Endothelial cell of umbilical vein (primary cell): ENCODE results near the gene SNPH. TPM values are rescaled to one million over a fixed set of nuclear protein-coding genes. Genes with fewer than 3 reads are reported as not detected.

Experiments used
- BruUV-seq: library from RNA; stranded (reverse); fragments of 400-500 nt; replicated peaks from 2 replicates; lab custom pipeline; 2021; lab: Mats Ljungman, UMichigan
- CTCF ChIA-PET: fragments of 300-600, 350-600 bp; sonication (Branson Sonifier 250); formaldehyde crosslinking; loops from one replicate; lab custom pipeline; 2021; ENCODE audit warnings: antibody characterized with exemption, inconsistent platforms; lab: Charles Lee
- POLR2A ChIA-PET: fragments of 300-600, 350-600 bp; sonication (Branson Sonifier 250); formaldehyde crosslinking; loops from one replicate; lab custom pipeline; 2021; ENCODE audit warnings: antibody characterized with exemption, inconsistent platforms; lab: Charles Lee
- DNase-seq: peaks from one replicate; pipeline ENCODE4 v3.0.0-alpha.2; 2011; ENCODE audit warnings: low read depth, low spot score
- FAIRE-seq: peaks from 2 replicates; lab custom pipeline; 2011; peaks lifted over from hg19 to GRCh38; lab: Jason Lieb, UNC
- H2AFZ ChIP-seq: 2 replicates; pipeline ENCODE4 v1.6.0; 2012; ENCODE audit warnings: low read depth, low read length, control low read depth, inconsistent platforms
- H3K27ac ChIP-seq: 2 replicates; pipeline ENCODE4 v1.5.1; 2011; ENCODE audit warnings: low read depth, mild to moderate bottlenecking, control low read depth, low read length, moderate library complexity; ENCODE audit not compliant: insufficient read depth
- H3K27me3 ChIP-seq, 2 experiments: 2 replicates each; pipeline versions ENCODE4 v1.6.0 to v1.6.1; 2011; ENCODE audit warnings: low read length in 2 of 2, mixed read lengths in 1 of 2; ENCODE audit not compliant: control insufficient read depth in 2 of 2, insufficient read depth in 2 of 2
- H3K36me3 ChIP-seq, 2 experiments: 2 replicates in 1 of 2; 3 replicates in 1 of 2; pipeline ENCODE4 v1.5.1; 2011; ENCODE audit warnings: low read length in 2 of 2, mild to moderate bottlenecking in 1 of 2, moderate library complexity in 1 of 2; ENCODE audit not compliant: control insufficient read depth in 2 of 2, insufficient read depth in 2 of 2; ENCODE audit errors: extremely low read depth in 1 of 2
- H3K4me1 ChIP-seq: 3 replicates; pipeline ENCODE4 v1.5.1; 2011; ENCODE audit warnings: mild to moderate bottlenecking, low read length; ENCODE audit not compliant: control insufficient read depth, insufficient read depth; ENCODE audit errors: extremely low read depth
- H3K4me2 ChIP-seq: 2 replicates; pipeline ENCODE4 v1.6.1; 2011; ENCODE audit warnings: low read length, control low read depth, mixed read lengths; ENCODE audit not compliant: insufficient read depth
- H3K4me3 ChIP-seq, 3 experiments: fragments of 200-600 bp in 1 of 3; sonication (generic), shearing (Covaris generic) in 1 of 3; replicated peaks in 1 of 3; 2 replicates each; pipeline ENCODE4 v1.5.1; 2011 to 2016; ENCODE audit warnings: control low read depth in 3 of 3, low read length in 3 of 3, mild to moderate bottlenecking in 2 of 3, inconsistent platforms in 1 of 3, low read depth in 1 of 3, moderate library complexity in 1 of 3; ENCODE audit not compliant: insufficient read depth in 1 of 3
- H3K79me2 ChIP-seq: 2 replicates; pipeline ENCODE4 v1.6.0; 2012; ENCODE audit warnings: low read length, inconsistent platforms; ENCODE audit not compliant: control insufficient read depth, insufficient read depth
- H3K9ac ChIP-seq: replicated peaks from 2 replicates; pipeline ENCODE3; 2011; ENCODE audit warnings: low read length, control low read depth; ENCODE audit not compliant: insufficient read depth; ENCODE audit errors: extremely low read depth
- H3K9me1 ChIP-seq: replicated peaks from 3 replicates; pipeline ENCODE4 v1.6.0; 2011; ENCODE audit warnings: mild to moderate bottlenecking, low read length; ENCODE audit not compliant: control insufficient read depth, insufficient read depth; ENCODE audit errors: extremely low read depth
- H3K9me3 ChIP-seq: replicated peaks from 2 replicates; pipeline ENCODE4 v1.5.1; 2012; ENCODE audit warnings: low read length, inconsistent platforms; ENCODE audit not compliant: control insufficient read depth, insufficient read depth
- H4K20me1 ChIP-seq: replicated peaks from 2 replicates; pipeline ENCODE3; 2011; ENCODE audit warnings: mild to moderate bottlenecking, low read length; ENCODE audit not compliant: control insufficient read depth, insufficient read depth; ENCODE audit errors: extremely low read depth
- CTCF ChIP-seq, 2 donors: IDR thresholded peaks; 1 replicate in 1 of 2; 2 replicates in 1 of 2; pipeline ENCODE4 v1.5.1; 2011; ENCODE audit warnings: low read length in 2 of 2, mild to moderate bottlenecking in 2 of 2, moderate library complexity in 2 of 2, control low read depth in 1 of 2, inconsistent platforms in 1 of 2, low read depth in 1 of 2; ENCODE audit not compliant: insufficient read depth in 1 of 2; ENCODE audit errors: extremely low read depth in 1 of 2
- EZH2 ChIP-seq: IDR thresholded peaks from 2 replicates; pipeline ENCODE4 v1.6.1; 2012; ENCODE audit warnings: borderline replicate concordance, low read depth, mild to moderate bottlenecking, moderate library complexity, low read length, inconsistent platforms; ENCODE audit not compliant: severe bottlenecking
- FOS ChIP-seq: IDR thresholded peaks from 2 replicates; pipeline ENCODE4 v1.6.1; 2011; ENCODE audit warnings: mild to moderate bottlenecking, low read length, moderate library complexity, borderline replicate concordance; ENCODE audit not compliant: insufficient read depth
- GATA2 ChIP-seq: IDR thresholded peaks from 2 replicates; pipeline ENCODE4 v1.7.0; 2011; ENCODE audit warnings: low read depth, mild to moderate bottlenecking, moderate library complexity, mixed read lengths, low read length; ENCODE audit not compliant: insufficient read length, insufficient read depth
- JUN ChIP-seq: IDR thresholded peaks from 2 replicates; pipeline ENCODE4 v1.6.1; 2011; ENCODE audit warnings: borderline replicate concordance, low read depth; ENCODE audit not compliant: insufficient read length, insufficient read depth
- MAX ChIP-seq: IDR thresholded peaks from 2 replicates; pipeline ENCODE4 v1.6.1; 2011; ENCODE audit not compliant: insufficient read depth, insufficient read length
- MYC ChIP-seq: IDR thresholded peaks from one replicate; pipeline ENCODE4 v1.6.1; 2011; ENCODE audit warnings: mild to moderate bottlenecking, low read depth, low read length
- POLR2A ChIP-seq: IDR thresholded peaks from 2 replicates; pipeline ENCODE4 v1.6.1; 2012; ENCODE audit warnings: low read depth, mild to moderate bottlenecking, control low read depth, low read length
- POLR2AphosphoS5 ChIP-seq: IDR thresholded peaks from 2 replicates; pipeline ENCODE4 v1.6.1; 2012; ENCODE audit warnings: low read depth, mild to moderate bottlenecking, control low read depth, low read length, moderate library complexity; ENCODE audit not compliant: insufficient read depth
- dilution Hi-C: fragments of 300-500 bp; cut with MboI; formaldehyde crosslinking; loops from one replicate; pipeline ENCODE4 v1.15.0; 2019; ENCODE audit warnings: low sequenced_read_pairs; ENCODE audit not compliant: extremely low pct_ligation_motif_present
- intact Hi-C: fragments of 100-400 bp; cut with micrococcal nuclease; formaldehyde crosslinking; loops from one replicate; pipeline ENCODE4 v1.10.0; 2022
- polyA plus RNA-seq, 4 experiments: library from polyadenylated mRNA; depleted of rRNA in 3 of 4; stranded (reverse) in 3 of 4; unstranded in 1 of 4; fragments of >200 nt; gene quantifications; 2 replicates each; pipeline versions ENCODE4 v1.2.1 to v1.2.3, GENCODE V29; 2011 to 2012; ENCODE audit warnings: missing spikeins in 1 of 4
- total RNA-seq: library from RNA; stranded (reverse); gene quantifications from 2 replicates; pipeline ENCODE4 v1.2.3, GENCODE V29; 2021

Gene SNPH
- total and polyA plus RNA-seq, 2 donors (not counting 3 experiments of a cell fraction or from before 2014, with no cell fraction given), result 2.3 to 5.5 TPM

- no peak for FAIRE-seq
- CTCF ChIA-PET, result no interaction called here
- no TSS peak for BruUV-seq
Observed at GRCh38 chr20:1307171-1307570, 41.1 kb downstream of the SNPH start.

GRCh38 chr20:1307571-1307971, 41.5 kb downstream of the SNPH start:
- Histone ChIP-seq H3K9ac (no peak overlapping the region), H3K36me3 (peaks cover 0 to 5% of the 10 kb centered on the region in 2 experiments), H4K20me1 (no peaks in the 10 kb centered on the region), H3K27me3 (no peaks in the 10 kb centered on the region), H3K4me2 (no peak overlapping the region), H3K79me2 (no peaks in the 10 kb centered on the region), H3K9me1 (no peaks in the 10 kb centered on the region), H2AFZ (no peak overlapping the region), H3K27ac (no peak overlapping the region), H3K4me3 (no peak overlapping the region), H3K4me1 (no peaks in the 10 kb centered on the region), H3K9me3 (no peaks in the 10 kb centered on the region)
- TF ChIP-seq JUN (no peak), GATA2 (no peak), EZH2 (no peak), CTCF (IDR thresholded peaks at IDR 0.05; ENCODE audit: extremely low read depth in 1 of 2, insufficient read depth in 1 of 2, low read depth in 1 of 2, low read length in 2 of 2) (no peak), MAX (no peak), POLR2AphosphoS5 (no peak), MYC (no peak), POLR2A (no peak), FOS (no peak)
- intact Hi-C loops, result loop anchor here (10.0 kb wide), 1 partner anchor 193 kb away; the partner anchor contains the start of gene PSMF1
- BruUV-seq, result no TSS peak
- POLR2A ChIA-PET, result no interaction called here
- no peak for DNase-seq
- dilution Hi-C loops, result loop anchor here (25.0 kb wide), 1 partner anchor 130 kb away; no protein-coding TSS in a partner anchor
- CTCF ChIA-PET, result interaction anchor here (1.5 kb wide), 2 partner anchors 94 to 197 kb away, joined by 5 to 7 read pairs; no protein-coding TSS in a partner anchor
- FAIRE-seq, result no peak

More at GRCh38 chr20:1307171-1307570, 41.1 kb downstream of the SNPH start:
- Histone ChIP-seq H3K4me2 (no peak overlapping the region), H4K20me1 (no peaks in the 10 kb centered on the region), H3K36me3 (peaks cover 0 to 5% of the 10 kb centered on the region in 2 experiments), H3K79me2 (no peaks in the 10 kb centered on the region), H3K27me3 (no peaks in the 10 kb centered on the region), H3K4me1 (no peaks in the 10 kb centered on the region), H3K9me3 (no peaks in the 10 kb centered on the region), H3K4me3 (no peak overlapping the region), H3K9ac (no peak overlapping the region), H2AFZ (no peak overlapping the region), H3K27ac (no peak overlapping the region), H3K9me1 (no peaks in the 10 kb centered on the region)
- dilution Hi-C loops (loop anchor here (25.0 kb wide), 1 partner anchor 130 kb away; no protein-coding TSS in a partner anchor), intact Hi-C loops (loop anchor here (10.0 kb wide), 1 partner anchor 192 kb away; the partner anchor contains the start of gene PSMF1)
- POLR2A ChIA-PET, result no interaction called here
- DNase-seq, result no peak
- no peak for TF ChIP-seq EZH2
